CD4-positive, alpha-beta T cell (primary cell): ENCODE results near the gene LBHD1. TPM values are rescaled to one million over a fixed set of nuclear protein-coding genes. Genes with fewer than 3 reads are reported as not detected.
A peak's percentile ranks its signal among the peaks of the same experiment; 100 is the strongest.

Source experiments
- ATAC-seq: fragments of 200-7000 bp; cut with Tn5 transposase; one replicate; pipeline ENCODE4 v1.10.0; 2022; ENCODE audit warnings: mild to moderate bottlenecking; ENCODE audit not compliant: poor library complexity
- CTCF ChIA-PET: fragments of 350-600 bp; sonication (Branson Sonifier 250); formaldehyde crosslinking; loops from one replicate; lab custom pipeline; 2021; ENCODE audit warnings: antibody characterized with exemption, inconsistent platforms; lab: Charles Lee
- POLR2A ChIA-PET: fragments of 350-600 bp; sonication (Branson Sonifier 250); formaldehyde crosslinking; loops from one replicate; lab custom pipeline; 2021; ENCODE audit warnings: antibody characterized with exemption, inconsistent platforms; lab: Charles Lee
- DNase-seq, 14 experiments: peaks; one replicate each; pipeline ENCODE4 v3.0.0-alpha.2; 2013 to 2020; ENCODE audit warnings: mixed read lengths in 2 of 14
- H3K27ac ChIP-seq, 2 donors: one replicate each; pipeline versions ENCODE4 v1.5.1 to v1.7.0; 2013; ENCODE audit warnings: low read length in 2 of 2, low read depth in 1 of 2, mild to moderate bottlenecking in 1 of 2
- H3K27me3 ChIP-seq, 2 experiments: 1 replicate in 1 of 2; 2 replicates in 1 of 2; pipeline versions ENCODE4 v1.6.1 to v1.7.0; 2013; ENCODE audit warnings: low read length in 2 of 2, control low read depth in 1 of 2, mild to moderate bottlenecking in 1 of 2, moderate library complexity in 1 of 2; ENCODE audit not compliant: insufficient read depth in 2 of 2, control insufficient read depth in 1 of 2
- H3K36me3 ChIP-seq: one replicate; pipeline ENCODE4 v1.6.1; 2013; ENCODE audit warnings: low read length, control low read depth; ENCODE audit not compliant: insufficient read depth
- H3K4me1 ChIP-seq: one replicate; pipeline ENCODE4 v1.6.1; 2013; ENCODE audit warnings: low read length, control low read depth; ENCODE audit not compliant: insufficient read depth
- H3K4me3 ChIP-seq: one replicate; pipeline ENCODE4 v1.5.1; 2013; ENCODE audit warnings: mild to moderate bottlenecking, low read length, moderate library complexity
- H3K9me3 ChIP-seq, 2 experiments: 1 replicate in 1 of 2; 2 replicates in 1 of 2; pipeline versions ENCODE4 v1.6.1 to v1.7.0; 2013; ENCODE audit warnings: low read length in 2 of 2, mild to moderate bottlenecking in 2 of 2, control low read depth in 1 of 2, moderate library complexity in 1 of 2; ENCODE audit not compliant: control insufficient read depth in 1 of 2, insufficient read depth in 1 of 2
- H3K27ac Mint-ChIP-seq: one replicate; pipeline ENCODE4 v1.8.0; 2020; ENCODE audit warnings: mixed read lengths
- H3K27me3 Mint-ChIP-seq: one replicate; pipeline ENCODE4 v1.8.0; 2021; ENCODE audit warnings: mixed read lengths
- H3K36me3 Mint-ChIP-seq: one replicate; pipeline ENCODE4 v1.8.0; 2021; ENCODE audit warnings: low read depth, mixed read lengths
- H3K4me1 Mint-ChIP-seq: one replicate; pipeline ENCODE4 v1.8.0; 2021; ENCODE audit warnings: low read depth, mixed read lengths
- H3K4me3 Mint-ChIP-seq: one replicate; pipeline ENCODE4 v1.8.0; 2020; ENCODE audit warnings: mild to moderate bottlenecking, mixed read lengths
- H3K9me3 Mint-ChIP-seq: one replicate; pipeline ENCODE4 v1.8.0; 2020; ENCODE audit warnings: mixed read lengths
- CTCF ChIP-seq: fragments of 200-600 bp; IDR thresholded peaks from one replicate; pipeline ENCODE4 v1.8.0; 2022; ENCODE audit warnings: antibody characterized with exemption, mild to moderate bottlenecking
- intact Hi-C, 2 experiments: fragments of 100-400 bp; cut with DNase I in 1 of 2; cut with micrococcal nuclease in 1 of 2; formaldehyde crosslinking; loops; one replicate each; pipeline versions ENCODE4 v1.15.1 to v1.9.0; 2023 to 2025; cut with DNase I, micrococcal nuclease
- total RNA-seq, 174 experiments: library from RNA in 2 of 174; stranded (reverse) in 2 of 174; gene quantifications; one replicate each; pipeline ENCODE4 v1.2.3 and lab custom pipeline; 2021 to 2026

Gene LBHD1
- total RNA-seq, 2 experiments from 2014 or later: 10.4 to 10.5 TPM

DNA sequence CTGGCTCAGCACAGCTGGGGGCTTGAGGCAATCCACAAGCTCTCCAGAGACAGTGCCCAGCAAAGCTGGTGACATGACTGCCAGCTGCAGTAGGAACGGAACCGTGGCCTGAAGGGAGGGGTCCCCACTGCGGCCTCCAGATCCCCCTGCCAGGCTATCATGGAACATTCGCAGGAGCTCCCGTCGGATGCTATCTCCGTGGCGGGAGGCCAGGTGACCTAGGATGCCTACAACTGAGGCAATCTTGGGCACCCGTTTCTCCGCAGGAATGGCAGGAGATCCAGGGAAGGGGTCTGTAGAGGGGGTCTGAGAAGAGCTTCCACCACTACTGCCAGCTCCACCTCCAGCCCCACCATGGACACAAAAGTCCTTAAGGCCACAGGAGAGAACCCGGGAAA lies 23.1 kb downstream of the LBHD1 start:
- Mint-ChIP-seq H3K36me3 (peaks cover 36% of the 10 kb centered on the region), H3K4me1 (peaks cover 36% of the 10 kb centered on the region), H3K27ac (no peak overlapping the region), H3K27me3 (no peaks in the 10 kb centered on the region), H3K4me3 (peak overlapping the region; percentile 7), H3K9me3 (no peaks in the 10 kb centered on the region)
- ChIA-PET CTCF (interaction anchor here (1.0 kb wide), 1 partner anchor 232 kb away, joined by 3 read pairs; the partner anchor contains the start of gene SLC3A2), POLR2A (interaction anchor here (0.8 to 7.0 kb wide), 6 partner anchors 14 to 192 kb away, joined by 3 to 77 read pairs (median 5); partner anchors contain the start of genes C11orf98, CSKMT, ROM1 and TUT1)
- ATAC-seq: no peak
- Histone ChIP-seq H3K36me3 (peaks cover 35% of the 10 kb centered on the region), H3K4me1 (peaks cover 54% of the 10 kb centered on the region), H3K9me3 (no peaks in the 10 kb centered on the region), H3K27ac (no peak overlapping the region), H3K27me3 (no peaks in the 10 kb centered on the region), H3K4me3 (no peak overlapping the region)
- no peak for DNase-seq
- intact Hi-C loops: no loop called here
- TF ChIP-seq CTCF: no peak

- intact Hi-C loops: no loop called here
- peaks cover 38% of the 10 kb centered on the region for H3K36me3 ChIP-seq
- ATAC-seq (no peak), DNase-seq (no peak)
- ChIA-PET POLR2A (interaction anchor here (0.6 to 7.0 kb wide), 8 partner anchors 15 to 79 kb away, joined by 3 to 77 read pairs (median 5); partner anchors contain the start of genes C11orf98, CSKMT, EEF1G and HNRNPUL2), CTCF (interaction anchor here (1.0 kb wide), 1 partner anchor 233 kb away, joined by 3 read pairs; the partner anchor contains the start of gene SLC3A2)
- H3K9me3 ChIP-seq: no peaks in the 10 kb centered on the region
- H3K36me3 Mint-ChIP-seq: peaks cover 33% of the 10 kb centered on the region
- TF ChIP-seq CTCF: no peak
- no peaks in the 10 kb centered on the region for H3K9me3 Mint-ChIP-seq
- no peak overlapping the region for H3K27ac ChIP-seq
- peak overlapping the region; percentile 11 for H3K4me3 Mint-ChIP-seq
- no peaks in the 10 kb centered on the region for H3K27me3 Mint-ChIP-seq
- no peaks in the 10 kb centered on the region for H3K27me3 ChIP-seq
- H3K4me1 ChIP-seq: peaks cover 50% of the 10 kb centered on the region
- peaks cover 33% of the 10 kb centered on the region for H3K4me1 Mint-ChIP-seq
- no peak overlapping the region for H3K27ac Mint-ChIP-seq
- no peak overlapping the region for H3K4me3 ChIP-seq
Measured at GRCh38 chr11:62648185-62648966, 23.7 kb downstream of the LBHD1 start.

- Histone ChIP-seq H3K27me3 (no peaks in the 10 kb centered on the region), H3K4me1 (peaks cover 47% of the 10 kb centered on the region), H3K4me3 (no peak overlapping the region), H3K9me3 (no peaks in the 10 kb centered on the region), H3K27ac (no peak overlapping the region), H3K36me3 (peaks cover 44% of the 10 kb centered on the region)
- no peaks in the 10 kb centered on the region for H3K9me3 Mint-ChIP-seq
- no peak for TF ChIP-seq CTCF
- H3K27me3 Mint-ChIP-seq: no peaks in the 10 kb centered on the region
- CTCF ChIA-PET: no interaction called here
- ATAC-seq (no peak), DNase-seq (no peak)
- H3K4me3 Mint-ChIP-seq: peak overlapping the region; percentile 11
- intact Hi-C loops: loop anchor here in 1 of 2 experiments (1.0 to 2.0 kb wide), 4 partner anchors 19 to 61 kb away; partner anchors contain the start of gene MTA2
- peaks cover 33% of the 10 kb centered on the region for H3K4me1 Mint-ChIP-seq
- POLR2A ChIA-PET: interaction anchor here (0.6 to 7.0 kb wide), 7 partner anchors 15 to 104 kb away, joined by 3 to 77 read pairs (median 5); partner anchors contain the start of genes C11orf98, CSKMT, EEF1G and HNRNPUL2
- no peak overlapping the region for H3K27ac Mint-ChIP-seq
- peaks cover 35% of the 10 kb centered on the region for H3K36me3 Mint-ChIP-seq
Measured at GRCh38 chr11:62647609-62648005, 24.5 kb downstream of the LBHD1 start.
